IPS DF 4.7 (cell line): ENCODE results near the gene SRP14.

Experiments used
- DNase-seq: peaks from one replicate; pipeline ENCODE4 v3.0.0-alpha.2; 2013; ENCODE audit warnings: low spot score; ENCODE audit errors: extremely low read depth

The SRP14 gene

GRCh38 chr15:40069178-40070165 lies 30.5 kb upstream of the SRP14 start:
- no peak for DNase-seq

GRCh38 chr15:40067921-40068624 lies 29.1 kb upstream of the SRP14 start:
- no peak for DNase-seq

- no peak for DNase-seq
These were observed 27.6 kb upstream of the SRP14 start for GRCh38 chr15:40066589-40066988.

- DNase-seq, result no peak
These were observed 26.2 kb upstream of the SRP14 start for GRCh38 chr15:40065166-40065565.

DNA sequence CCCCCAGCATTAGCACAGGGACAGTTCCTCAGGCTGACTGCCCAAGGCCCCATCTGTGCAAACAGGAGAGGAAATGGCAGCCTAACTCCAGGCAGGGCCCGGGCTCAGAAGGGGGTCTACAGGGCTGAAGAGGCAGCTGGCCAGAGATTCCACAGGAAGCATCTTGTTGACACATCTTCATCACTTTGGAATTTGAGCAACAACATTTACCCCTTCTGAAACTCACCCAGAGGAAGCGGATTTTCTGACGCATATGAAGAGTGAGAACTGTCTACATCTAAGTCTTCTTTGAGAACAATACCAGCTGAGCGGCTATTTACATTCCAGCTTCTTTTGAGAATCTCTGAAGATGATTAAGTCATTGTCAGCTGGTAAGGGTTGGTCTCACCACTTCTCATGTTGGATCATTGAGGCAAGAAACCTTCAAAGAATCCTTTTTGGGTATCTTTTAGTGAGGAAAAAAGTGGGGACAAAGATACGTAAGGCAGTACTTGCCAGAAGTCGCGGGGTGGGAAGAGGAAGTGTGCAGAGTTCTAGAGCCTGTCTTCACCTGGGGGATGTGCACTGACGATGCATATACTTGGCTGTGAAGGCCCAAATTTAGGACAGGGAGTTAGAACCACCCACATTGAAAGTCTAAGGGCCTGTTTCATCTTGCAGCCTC lies 25.4 kb upstream of the SRP14 start:
- no peak for DNase-seq

- DNase-seq, result no peak
These were observed 24.6 kb upstream of the SRP14 start for GRCh38 chr15:40063563-40064011.

DNA sequence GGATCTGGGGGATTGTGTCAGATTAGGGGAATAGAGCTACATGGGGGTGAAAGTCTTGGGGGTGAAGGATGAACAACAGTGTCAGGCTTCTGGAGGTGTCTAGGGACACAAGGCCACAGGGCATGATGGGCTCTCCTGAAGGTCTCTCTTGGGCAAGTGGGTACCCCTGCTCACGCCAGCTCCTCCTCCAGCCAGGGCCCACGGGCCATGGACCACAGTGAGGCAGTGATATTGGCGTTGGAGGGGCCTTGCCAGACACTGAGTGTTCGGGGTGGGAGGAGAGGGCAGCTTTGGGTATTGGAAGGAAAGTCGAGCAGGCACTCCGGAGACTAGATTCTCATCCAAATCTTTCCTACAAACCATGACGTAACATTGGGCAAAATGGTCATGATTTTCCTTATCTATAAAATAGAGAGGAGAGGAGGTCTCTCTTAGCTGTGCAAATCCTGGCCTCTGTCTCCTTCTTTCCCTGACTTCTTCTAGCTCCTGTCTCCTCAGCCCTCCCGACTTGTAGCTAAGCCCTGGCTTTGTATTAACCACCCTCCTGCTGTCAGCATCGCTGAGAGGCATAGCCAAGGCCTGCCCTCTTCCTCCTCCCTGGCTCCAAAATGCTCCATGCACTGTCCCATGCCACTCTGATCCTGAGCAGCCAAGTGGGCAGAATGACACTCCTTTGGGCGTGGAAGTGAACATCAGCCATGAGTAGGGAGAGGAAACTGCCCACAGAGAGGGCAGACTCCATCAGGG lies 24.0 kb upstream of the SRP14 start:
- DNase-seq, result no peak

DNA sequence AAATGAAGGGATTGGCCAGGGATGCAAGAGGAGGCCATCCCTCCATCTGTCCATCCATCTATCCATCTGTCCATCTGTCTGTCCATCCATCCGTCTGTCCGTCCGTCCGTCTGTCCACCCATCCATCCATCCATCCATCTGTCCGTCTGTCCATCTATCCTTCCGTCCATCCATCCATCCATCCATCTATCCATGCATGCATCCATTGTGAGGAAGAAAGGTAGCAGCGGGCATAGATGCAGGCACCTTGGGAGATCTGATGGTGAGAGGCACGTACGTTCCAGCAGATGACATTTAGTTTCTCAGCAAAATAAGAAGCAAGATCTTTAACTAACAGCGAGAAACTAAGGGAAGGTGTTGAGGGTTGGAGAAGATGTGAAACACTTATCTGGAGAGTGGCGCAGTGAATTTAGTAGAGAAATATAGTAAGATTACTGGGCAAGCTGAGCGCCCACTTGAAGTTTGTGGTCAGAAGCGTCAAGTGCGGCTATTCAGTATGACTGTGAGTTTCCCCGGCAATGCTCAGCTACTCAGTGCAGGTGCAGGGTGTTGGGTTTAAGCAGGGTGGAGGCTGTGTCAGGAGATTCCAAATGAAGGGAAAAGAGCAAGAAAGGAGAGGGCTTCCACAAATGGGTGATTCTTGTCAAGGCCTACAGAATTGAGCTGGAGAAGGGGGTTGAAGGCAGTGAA lies 22.4 kb upstream of the SRP14 start:
- DNase-seq, result no peak

DNA sequence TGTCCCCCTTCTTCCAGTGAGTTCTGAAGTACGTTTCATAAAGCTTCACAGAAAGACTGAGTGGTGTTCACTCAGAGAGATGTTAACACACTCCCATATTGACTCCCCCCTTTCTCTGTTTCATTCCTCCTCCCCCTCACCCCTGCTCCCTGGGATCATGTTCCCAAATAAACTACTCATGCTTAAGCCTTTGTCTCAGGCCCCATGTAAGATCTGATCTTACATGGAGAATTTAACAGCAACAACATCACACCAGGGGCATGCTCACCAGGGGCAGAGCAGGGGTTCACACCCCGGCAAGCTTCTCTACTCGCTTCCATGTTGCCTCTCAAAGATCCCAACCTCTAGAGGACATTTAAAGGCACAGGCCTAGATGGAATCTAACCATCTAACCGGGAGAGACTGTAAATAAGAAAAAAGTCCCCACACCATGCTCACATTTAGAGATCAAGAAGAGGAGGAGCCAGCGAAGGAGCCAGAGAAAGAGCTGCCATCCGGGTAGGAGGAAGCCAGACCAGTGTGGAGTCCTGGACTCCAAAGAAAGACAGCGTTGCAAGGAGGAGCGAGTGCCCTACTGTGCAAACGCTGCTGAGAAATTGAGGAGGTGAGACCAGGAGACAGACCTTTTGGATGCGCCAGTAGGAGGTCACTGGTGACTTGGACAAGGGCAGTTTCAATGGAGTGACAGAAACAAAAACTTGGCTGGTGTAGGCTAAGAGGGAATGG lies 21.4 kb upstream of the SRP14 start:
- no peak for DNase-seq

DNA sequence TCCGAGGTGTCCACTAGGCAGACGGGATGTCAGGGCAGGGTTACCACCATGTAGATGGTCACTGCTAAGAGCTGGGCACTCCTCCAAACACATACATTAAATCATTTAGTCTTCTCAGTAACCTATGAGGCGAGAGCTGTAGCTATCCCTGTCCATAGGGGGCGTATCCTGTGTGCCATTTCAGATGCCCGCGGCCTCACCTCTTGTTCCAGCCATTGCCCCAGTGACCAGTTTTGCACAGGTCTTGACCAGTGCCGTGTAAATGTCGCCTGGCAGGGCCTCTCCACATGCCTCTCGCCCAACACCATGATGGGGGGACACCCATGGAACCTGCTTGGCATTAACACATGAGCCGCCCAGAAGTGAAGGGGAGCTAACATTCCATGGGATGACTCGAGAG lies 20.8 kb upstream of the SRP14 start:
- no peak for DNase-seq

GRCh38 chr15:40058476-40059140 lies 19.6 kb upstream of the SRP14 start:
- no peak for DNase-seq

DNA sequence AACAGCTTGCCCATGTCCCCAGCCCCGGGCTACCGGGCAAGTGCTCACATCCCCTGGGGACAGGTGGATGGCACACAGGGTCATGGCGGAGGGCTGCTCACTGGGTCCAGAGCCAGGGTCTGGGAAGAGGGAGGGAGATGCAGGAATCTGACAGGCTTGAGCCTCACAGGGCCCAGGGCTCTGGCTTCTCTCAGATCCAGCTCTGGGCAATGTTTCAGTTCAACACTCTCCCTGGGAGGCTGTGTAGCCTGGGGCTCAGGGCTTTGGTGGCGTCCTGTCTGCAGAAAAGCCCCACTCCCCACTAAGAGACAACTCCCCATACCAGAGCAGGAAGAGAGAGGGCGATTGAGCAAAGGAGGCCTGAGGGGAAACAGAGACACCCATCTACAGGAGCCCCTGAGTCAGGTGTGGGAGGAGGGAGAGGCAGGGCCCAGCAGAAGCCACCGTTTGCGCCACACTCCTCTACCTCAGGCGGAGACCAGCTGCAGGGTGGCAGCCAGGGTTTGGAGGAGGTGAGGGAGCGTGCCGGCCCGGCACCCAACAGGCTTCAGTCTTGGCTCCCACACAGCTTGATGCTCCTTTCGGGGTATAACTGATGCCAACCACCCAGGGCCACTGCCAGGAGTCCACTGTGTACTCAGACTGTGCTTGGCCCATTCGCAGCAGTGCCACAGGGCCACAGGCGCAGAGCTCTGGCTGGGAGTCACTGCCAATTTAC lies 16.8 kb upstream of the SRP14 start:
- DNase-seq, result no peak

- no peak for DNase-seq
These were observed 16.0 kb upstream of the SRP14 start for GRCh38 chr15:40054855-40055575.

DNA sequence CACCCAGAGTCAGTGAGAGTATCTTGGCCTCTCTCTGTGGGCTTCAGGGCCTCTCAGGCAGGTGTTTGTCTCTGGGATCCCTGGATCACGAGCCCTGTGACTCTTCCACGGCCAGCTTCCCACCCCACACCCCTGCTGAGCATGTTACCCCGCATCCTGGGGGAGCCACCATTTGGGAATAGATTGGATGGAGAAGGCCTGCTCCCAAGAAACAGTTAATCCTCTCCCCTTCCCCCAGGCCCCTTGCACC lies 15.5 kb upstream of the SRP14 start:
- no peak for DNase-seq

GRCh38 chr15:40053831-40054604 lies 15.0 kb upstream of the SRP14 start:
- no peak for DNase-seq

DNA sequence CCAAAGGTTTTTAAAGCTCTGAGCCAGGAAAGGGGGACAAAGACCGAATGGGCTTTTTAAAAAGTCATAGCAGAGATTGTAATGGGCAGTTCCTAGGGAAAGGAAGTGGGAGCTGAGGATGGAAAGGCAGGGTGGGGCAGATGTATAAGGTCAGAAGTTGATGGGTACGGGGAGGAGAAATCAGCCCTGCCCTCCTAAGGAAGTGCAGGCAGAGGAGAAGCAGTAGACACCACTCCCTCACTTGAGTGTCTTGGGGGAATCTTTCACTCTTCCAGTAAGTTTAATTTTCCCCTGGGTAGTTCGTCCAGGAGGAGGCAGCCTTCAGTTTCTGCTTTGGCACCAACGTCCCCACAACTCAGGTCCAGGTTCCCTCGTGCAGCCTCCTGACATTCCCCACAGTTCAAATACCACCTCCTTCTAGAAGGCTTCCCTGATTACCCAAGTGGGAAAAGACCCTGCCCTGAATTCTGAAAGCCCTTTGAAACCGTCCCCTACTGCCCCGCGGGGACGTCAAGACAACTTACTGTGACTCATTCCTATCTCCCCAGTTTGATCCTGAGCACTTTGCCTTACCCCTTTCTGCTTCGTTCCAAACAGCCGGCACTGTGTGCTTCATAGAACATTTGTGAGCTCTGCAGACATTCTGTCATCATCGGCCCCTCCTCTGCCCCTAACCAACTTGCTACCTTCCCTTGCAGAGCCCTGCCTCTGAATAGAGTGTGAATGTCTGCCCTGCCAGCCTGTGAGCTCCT lies 14.3 kb upstream of the SRP14 start:
- DNase-seq, result no peak

GRCh38 chr15:40052604-40053003 lies 13.6 kb upstream of the SRP14 start:
- no peak for DNase-seq
